GM18517 (cell line): ENCODE data around the gene ABCA9.

Experiments used
- ATAC-seq: cut with Tn5 transposase; IDR thresholded peaks from one replicate; pipeline ENCODE4 v1.9.1; 2021; ENCODE audit warnings: mild to moderate bottlenecking, moderate library complexity; ENCODE audit not compliant: unreplicated experiment

ABCA9 gene

DNA sequence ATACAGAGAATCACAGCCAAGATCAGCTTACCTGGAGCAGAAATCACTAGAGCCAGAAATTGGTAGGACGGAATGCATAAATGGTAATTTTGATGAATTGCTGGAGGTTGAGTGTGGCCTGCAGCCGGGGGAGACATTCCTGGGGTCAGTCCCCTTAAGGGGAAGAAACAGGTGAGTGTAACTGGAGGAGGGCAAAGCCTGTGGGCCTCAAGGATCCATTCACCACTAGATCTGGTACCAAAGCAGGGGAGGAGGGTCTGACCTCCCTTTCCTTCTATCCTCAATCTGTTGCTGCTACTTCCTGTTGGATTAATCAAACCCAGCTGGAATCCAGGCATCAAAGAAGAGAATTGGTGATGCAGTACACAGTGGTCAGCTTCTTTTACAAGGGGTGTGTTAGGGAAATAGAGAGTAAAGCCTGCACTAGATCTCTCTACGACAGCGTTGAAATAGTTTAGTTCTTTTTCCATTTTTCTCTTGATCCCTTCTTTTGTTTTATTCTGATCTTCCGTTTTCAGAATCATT, 8.6 kb upstream of the ABCA9 start:
- no peak for ATAC-seq

DNA sequence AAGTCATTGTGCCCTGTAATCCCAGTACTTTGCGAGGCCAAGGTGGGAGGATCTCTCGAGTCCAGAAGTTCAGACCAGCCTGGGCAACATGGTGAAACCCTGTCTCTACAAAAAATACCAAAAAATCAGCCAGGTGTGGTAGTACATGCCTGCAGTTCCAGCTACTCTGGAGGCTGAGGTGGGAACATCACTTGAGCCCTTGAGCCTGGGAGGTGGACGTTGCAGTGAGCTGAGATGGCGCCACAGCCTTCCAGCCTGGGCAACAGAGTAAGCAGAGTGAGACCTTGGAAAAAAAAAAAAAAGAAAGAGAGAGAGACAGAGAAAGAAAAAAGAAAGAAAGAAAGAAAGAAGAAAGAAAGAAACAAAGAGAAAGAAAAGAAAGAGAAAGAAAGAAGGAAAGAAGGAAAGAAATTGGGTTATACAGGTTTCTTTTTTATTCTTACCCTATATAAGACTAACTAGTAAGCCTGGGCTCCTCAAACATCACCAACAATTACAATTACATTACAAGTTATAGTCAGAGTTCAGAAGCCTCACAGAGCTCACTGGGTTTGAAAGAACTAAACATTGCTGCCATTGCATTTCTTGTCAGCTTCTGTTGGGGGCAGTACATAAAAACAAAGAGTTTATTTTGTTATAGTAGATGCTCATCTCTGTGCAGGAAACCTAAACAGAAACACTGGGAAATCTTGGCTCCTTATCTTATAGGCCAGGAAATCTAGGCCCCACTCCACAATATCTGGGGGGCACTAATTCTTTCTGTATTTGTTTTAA, 6.7 kb upstream of the ABCA9 start:
- no peak for ATAC-seq

DNA sequence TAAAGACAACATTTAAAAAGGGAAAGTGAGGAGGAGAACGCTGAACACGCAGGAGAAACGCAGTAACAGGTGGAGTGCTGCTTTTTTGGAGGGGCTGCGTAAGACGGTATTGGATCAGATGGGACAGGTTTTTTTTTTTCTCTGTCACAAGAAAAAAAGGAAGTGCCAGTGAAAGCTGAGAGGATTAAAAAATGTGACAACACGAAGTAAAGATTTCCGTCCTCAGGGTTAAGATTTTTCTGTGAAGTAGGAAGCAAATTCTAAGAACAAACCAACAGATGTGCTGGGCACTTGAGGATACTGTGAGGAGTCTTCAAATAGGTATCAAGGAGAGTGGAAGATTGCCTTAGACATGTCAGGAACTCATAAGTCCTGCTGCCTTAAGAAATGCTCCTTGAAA, 5.8 kb upstream of the ABCA9 start:
- ATAC-seq = no peak

DNA sequence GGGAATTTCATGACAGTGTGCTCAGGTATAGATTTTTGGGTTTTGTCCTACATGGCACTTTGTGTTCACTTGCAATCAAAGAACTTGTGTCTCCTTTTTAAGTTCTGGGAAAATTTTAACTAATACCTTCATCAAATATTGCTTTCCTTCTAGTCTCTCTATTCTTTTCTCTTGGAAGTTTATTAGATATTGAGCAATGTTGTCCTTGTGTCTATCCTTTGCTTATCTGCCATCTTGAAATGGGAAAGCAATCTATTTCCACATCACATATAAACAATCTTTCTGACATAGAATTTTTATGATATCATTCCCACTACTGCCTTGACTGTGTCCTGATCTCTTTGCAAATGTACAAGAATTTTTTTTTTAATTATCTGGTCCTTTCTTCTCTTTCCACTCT, 4.4 kb upstream of the ABCA9 start:
- no peak for ATAC-seq

DNA sequence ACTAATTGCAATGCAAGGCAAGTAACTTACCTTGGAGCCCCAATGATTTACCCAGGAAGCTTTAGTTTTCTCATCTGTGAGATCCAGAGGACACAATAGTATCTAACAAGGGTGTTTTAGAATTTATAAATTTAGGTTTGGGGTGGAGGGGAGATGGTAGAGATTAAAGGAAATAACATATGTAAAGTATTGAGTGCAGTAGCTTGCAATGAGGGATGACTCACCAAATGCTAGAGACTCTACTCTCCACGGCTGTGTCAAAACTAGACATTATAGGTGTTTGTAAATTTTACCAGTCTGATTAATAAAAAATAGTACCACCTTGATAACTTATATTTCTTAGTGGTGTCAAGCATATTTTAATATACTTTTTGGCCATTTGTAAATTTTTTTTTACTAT, 3.7 kb upstream of the ABCA9 start:
- ATAC-seq = no peak

DNA sequence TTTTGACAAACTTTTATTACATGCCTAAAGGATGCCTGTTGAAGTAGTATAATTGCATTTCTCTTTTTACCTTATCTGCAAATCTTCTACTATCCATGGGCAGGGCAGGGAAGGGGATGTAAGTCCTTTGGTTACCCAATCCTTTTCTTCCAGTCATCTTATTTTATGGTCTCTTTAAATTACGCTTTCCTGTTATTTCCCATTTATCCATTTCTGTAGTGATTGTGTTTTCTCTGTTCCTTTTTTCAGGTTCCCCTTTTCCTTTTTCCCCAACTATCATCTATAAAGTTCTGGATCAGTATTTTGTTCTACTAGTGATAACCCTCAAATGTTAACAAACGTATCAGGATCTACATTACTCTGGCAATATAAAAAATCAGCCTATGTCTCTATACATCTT, 3.3 kb upstream of the ABCA9 start:
- no peak for ATAC-seq

DNA sequence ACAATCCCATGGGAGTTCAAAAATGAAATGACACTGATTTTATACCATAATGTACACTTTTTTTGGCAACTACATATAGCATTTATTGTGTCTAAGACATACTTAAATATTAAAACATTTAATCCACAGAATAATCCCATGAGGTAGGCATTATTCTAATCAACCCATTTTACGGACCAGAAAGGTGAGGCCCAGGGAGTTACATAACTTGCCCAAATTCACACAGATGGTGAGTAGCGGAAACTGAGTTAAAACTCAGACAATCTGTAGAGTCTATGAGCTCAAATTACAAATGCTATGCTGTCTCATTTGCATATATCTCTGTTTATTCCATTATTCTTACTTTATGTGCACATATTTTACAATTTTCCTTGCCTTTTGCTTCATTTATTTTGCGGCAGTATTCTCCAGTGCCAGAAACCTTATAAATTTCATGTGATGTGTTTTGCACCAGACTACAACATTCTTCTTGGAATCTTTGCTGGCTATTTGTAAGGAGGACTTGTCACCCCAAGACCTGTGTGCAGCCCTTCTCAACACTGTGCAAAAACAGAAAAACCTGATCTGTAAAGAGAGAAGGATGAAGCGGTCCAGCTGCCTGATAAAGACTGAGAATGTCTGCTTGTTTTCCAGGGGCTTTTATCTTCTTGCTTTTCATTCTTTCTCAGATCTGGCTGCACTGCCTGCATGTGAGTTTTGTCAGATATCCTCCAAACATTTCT, 2.3 kb upstream of the ABCA9 start:
- ATAC-seq = no peak

DNA sequence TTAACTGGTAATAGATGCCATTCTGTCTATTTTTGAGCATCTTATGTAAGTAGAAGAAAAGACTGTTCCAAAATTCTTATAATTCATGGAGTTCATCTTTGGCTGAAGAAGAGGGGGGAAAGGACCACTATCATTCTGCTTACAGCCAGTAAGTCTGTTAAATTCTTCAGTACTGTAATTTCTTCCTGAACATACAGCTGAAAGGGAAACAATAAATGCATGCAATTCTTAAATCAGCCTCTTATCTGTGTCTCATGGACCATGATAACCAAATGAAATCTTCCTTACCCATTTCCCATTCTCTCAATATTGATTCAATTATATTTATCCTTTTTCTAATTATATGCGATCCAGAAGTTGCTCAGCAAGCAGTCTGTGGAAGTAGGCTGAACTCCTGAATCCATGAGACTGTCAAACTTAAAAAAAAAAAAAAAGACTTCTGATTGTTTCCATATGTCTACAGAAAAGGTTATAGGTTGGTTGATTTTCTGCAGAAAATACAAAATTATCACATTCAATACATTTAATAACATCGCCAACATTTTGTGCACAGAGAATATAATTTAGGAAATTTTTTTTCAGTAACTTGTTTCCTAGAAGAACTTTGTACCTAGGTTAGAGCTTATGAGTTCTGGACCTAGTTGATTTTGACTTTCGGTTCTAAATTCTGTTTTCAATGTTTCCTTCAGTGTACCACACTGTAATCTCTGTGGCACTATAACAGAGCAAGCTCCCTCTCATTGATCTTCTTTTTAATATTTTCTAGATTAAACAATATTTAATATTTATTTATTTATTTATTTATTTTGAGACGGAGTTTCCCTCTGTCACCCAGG, 1.2 kb upstream of the ABCA9 start:
- no peak for ATAC-seq

DNA sequence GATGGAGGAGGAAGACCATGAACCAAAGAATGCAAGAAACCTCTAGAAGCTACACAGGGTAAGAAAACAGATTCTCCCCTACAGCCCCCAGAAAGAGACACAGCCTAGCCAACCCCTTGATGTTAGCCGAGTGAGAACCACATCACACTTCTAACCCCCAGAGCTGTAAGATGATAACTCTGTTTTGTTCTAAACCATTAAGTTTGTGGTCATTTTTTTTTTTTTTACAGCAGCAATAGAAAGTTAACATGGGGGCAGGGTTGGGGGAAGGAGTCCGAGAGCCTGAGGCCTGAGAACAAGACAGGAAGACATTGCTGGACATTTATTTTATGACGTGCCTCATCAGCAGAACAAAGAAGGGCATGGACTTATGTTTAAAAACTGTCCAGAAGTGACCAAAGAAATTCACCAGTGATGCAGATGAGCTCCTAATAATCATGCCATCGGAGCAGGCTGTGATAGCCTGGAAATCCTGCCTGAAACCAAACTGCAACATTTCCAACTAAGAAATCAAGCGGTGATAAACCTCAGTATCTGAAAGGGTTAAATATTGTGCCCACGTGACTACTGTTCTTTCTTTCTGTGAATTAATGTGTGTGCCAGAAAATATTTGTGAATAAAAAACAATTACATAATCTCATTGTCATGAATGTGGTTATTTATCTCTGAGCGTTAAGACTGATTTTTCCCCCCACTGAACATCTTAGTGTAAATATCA, 1.1 kb downstream of the ABCA9 start:
- no peak for ATAC-seq

DNA sequence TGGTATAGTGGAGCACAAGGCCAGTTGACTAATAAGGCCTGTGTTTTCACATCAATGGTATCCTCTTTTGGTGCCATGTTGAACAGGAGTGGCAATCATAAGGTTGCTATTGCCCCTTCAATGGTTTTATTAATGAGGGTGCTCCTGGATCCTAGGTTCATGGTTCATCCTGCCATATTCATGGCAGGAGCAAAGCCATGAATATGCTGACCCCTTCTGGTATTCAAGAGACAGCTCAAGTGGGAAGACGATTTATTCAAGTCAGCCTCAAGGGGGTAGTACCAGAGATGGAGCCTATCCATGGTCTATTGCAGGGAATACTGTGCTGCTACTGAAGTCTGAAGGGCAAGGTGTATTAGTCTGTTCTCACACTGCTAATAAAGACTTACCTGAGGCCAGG, 2.6 kb downstream of the ABCA9 start:
- no peak for ATAC-seq

DNA sequence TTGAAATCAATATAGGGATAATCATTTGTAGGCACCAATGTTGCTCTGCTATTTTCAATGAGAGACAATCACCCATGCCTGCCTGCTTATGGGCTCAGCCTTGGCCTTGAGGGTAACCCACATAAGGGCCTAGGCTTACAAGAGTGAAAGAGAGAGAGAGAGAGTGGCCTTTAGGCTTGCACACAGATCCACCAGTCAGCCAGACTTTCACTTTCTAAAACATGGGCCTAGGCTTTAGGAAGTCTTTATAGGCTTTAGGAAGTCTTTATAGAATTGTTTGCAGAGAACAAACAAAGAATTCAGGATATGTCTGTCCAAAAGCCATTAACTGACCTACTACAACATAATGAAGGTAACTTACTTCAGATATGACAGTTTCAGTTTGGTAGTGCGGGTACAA, 3.4 kb downstream of the ABCA9 start:
- no peak for ATAC-seq

DNA sequence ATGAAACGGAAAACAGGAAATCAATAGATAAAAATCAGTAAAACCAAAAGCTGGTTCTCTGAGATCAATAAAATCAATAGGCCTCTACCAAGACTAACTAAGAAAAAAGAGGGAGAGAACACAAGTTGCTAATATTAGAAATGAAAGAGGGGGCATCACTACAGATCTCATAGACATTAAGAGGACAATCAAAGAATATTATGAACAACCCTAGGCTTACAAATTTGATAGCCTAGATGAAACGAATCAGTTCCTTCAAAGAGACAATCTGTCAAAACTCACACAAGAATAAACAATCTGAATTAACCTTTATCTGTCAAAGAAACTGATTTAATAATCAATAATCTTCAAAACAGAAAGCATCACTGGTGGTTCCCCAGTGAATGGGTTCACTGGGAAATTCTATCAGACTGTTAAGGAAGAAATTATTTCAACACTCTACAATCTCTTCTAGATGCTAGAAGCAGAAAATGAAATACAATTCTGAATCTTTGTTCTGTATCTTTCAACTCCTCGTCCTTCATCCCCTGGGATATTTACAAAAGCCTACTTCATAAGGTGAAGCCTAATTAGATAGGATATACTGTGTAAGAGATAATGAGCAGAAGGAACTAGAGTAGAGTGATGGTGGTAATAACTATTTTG, 4.4 kb downstream of the ABCA9 start:
- ATAC-seq = no peak

DNA sequence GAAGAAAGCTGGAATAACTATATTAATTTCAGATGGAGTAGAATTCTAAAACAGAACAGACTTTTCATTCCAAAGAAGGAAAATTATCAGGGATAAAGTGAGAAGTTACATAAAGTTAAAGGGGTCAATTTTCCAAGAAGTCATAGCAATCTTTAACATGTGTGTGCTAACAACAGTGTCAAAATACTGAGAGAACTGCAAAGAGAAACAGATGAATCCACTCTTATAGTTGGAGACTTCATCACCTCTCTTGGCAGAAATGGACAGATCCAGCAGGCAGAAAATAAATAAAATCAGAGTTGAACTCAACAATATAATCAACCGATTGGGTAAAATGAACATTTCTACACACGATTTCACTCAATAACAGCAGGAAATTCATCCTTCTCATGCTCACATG, 5.4 kb downstream of the ABCA9 start:
- no peak for ATAC-seq

DNA sequence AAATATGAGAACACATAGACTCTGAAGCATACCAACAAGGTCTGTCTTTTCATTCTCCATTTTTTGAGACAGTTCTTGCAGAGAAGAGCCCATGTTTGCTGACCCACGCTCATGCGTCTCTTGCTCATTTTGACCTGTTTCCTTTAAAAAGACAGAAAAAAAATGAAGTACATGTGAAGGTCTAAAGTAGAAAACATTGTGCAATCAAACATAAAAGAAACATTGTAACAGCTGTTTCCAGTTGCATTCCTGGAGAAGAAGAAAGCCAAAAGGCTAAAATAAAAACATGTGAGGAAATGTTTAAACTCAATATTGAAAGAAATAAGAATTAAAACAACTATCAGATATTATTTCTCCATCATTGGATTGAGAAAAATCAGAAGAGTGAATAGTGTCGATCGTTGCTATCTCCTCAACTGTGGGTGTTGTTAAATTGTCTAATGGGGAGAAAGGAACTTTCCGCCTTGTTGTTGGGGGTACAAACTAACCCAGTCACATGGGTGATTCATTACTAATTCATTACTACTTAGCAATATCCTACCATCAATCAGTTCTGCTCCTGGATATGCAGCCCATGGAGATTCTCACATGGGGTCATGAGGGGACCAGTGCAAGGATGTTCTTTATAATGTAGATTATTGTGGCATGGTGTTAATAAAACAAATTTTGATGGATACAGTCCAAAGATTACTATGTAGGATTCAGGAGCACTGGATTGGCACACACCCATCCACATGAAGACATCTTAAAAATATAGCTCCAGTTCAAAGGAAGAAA, 9.5 kb downstream of the ABCA9 start:
- no peak for ATAC-seq

DNA sequence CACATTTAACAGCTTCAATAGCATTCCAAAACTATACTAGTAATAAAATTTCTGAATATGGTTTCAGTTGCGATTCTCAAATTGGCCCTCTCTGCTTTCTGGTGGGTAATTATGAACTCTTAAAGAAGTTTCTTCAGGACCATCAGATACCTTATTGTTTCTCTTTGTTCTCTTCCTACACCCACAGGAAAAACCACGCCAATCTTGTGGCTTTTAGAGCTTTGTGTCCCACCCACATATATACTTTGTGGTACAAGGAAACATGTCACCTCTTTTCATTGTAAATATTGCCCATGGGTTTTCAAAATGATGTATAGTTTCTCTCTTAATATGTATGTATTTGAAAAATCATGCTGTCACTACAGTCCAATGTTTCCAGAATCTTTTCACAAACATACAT, 12.1 kb downstream of the ABCA9 start:
- no peak for ATAC-seq

DNA sequence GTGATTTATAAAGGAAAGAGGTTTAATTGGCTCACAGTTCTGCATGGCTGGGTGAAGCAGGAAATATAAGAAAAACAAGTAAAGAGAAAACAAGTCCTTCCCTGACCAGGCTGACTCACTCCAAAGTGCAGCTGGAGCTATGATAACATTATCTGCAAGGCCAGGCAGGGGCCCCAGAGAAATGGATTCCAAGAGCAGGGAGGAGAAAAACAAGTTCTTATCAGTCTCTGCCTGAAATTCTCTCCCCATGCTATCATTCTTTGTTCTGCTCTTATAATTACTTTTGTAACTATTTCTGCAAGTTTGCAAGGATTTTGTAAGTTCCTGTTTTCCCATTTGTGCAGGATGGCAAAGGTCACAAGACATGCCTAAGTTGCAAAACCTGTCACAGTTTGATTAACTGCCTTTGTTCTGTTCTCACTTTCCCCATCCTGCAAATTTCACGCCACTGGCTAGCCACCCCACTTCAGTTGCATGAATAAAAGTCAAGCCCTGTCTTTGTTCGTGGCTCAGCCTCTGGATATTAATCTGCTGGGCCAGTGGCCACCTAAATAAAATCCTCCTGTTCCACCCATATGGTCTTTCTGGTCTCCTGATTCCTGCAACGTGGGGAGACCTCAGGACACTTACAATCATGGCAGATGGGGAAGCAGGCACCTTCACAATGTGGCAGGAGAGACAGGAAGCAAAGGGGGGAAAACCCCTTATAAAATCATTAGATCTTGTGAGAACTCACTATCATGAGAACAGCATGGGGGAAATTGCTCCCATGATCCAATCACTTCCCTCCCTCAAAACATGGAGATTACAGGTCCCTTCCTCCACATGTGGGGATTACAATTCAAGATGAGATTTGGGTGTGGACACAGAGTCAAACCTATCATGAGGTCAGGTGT, 13.1 kb downstream of the ABCA9 start:
- no peak for ATAC-seq

DNA sequence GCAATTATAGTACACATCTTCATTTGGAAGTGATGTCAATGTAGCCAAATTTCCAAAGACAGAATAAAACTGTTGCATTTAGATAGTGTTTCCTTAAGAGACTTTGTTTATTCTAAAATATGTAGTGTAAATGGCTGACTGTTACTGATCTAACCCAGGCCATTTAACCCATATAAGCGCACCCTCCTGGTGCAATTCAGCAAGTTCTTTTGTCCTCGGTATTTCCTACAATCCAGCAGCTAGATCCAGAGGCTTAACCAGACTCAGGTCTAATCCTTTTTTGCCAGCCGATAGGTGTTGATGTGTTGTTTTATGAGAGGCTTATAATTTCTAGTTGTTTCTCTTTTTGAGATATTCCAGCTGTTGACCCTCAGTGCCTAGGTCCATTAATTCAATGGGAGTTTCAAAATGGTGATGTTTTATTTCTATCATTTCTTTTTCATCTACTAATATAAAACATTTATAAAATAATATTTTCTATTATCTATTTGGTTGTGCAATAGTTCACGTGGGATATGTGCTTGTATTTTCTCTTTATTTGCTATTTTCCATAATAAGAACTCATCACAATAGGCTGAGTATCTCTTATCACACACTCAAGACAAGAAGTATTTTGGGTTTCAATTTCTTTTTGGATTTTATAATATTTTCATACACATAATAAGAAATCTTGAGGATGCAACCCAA, 14.5 kb downstream of the ABCA9 start:
- no peak for ATAC-seq

DNA sequence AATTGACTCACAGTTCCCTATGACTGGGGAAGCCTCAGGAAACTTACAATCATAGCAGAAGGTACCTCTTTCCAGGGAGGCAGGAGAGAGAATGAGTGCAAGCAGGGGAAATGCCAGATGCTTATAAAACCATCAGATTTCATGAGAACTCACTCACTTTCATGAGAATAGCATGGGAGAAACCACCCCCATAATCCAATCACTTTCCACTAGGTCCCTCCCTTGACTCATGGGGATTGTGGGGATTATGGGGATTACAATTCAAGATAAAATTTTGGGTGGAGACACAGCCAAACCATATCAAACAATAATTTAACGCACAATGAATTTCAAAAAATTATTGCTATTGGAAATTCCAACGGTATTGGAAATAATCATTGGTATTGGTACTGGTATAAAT, 15.1 kb downstream of the ABCA9 start:
- no peak for ATAC-seq
